Measurements from ENCODE around the gene PRKCE.

DNA sequence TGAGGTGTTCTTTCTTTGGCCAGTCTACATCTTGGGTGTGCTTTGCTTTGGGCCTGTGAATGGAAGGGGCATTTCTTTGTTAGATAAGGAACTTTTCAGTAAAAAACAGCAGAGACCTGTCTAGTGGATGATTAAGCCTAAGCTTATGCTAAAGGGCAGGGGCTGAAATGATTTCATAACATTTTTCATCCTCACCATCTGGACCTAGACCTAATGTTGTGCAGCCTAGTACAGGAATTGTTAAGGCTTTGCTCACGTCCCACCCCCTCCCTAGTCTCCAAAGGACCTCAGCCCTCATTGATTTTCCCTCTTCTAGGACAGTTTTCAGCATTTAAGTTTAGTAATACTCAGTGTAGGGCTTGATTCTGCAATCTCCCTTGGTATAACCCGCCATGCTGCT is 111.8 kb downstream of the PRKCE start:
- TF ChIP-seq, protein P1, sequence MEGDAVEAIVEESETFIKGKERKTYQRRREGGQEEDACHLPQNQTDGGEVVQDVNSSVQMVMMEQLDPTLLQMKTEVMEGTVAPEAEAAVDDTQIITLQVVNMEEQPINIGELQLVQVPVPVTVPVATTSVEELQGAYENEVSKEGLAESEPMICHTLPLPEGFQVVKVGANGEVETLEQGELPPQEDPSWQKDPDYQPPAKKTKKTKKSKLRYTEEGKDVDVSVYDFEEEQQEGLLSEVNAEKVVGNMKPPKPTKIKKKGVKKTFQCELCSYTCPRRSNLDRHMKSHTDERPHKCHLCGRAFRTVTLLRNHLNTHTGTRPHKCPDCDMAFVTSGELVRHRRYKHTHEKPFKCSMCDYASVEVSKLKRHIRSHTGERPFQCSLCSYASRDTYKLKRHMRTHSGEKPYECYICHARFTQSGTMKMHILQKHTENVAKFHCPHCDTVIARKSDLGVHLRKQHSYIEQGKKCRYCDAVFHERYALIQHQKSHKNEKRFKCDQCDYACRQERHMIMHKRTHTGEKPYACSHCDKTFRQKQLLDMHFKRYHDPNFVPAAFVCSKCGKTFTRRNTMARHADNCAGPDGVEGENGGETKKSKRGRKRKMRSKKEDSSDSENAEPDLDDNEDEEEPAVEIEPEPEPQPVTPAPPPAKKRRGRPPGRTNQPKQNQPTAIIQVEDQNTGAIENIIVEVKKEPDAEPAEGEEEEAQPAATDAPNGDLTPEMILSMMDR (conservative IDR thresholded peaks at IDR 0.05; ENCODE audit: low read depth, low read length): no peak
- no peak for TF ChIP-seq EZH2 (IDR thresholded peaks at IDR 0.05; ENCODE audit: borderline replicate concordance, low read depth, low read length, poor library complexity, severe bottlenecking)
